ENCODE data around the gene INAFM1.

- TF ChIP-seq EZH2 (IDR thresholded peaks at IDR 0.05; ENCODE audit: borderline replicate concordance, low read length): no peak
- no peak for TF ChIP-seq CTCF (IDR thresholded peaks at IDR 0.05; ENCODE audit: low read length)
Observed at GRCh38 chr19:47253467-47253881, 21.2 kb upstream of the INAFM1 start.
